HepG2 (cell line): ENCODE results near the gene RPL18. TPM values are rescaled to one million over a fixed set of nuclear protein-coding genes. Genes with fewer than 3 reads are reported as not detected.

Experiments
- ATAC-seq: fragments of 200-7000 bp; cut with Tn5 transposase; 3 replicates; pipeline ENCODE4 v1.9.1; 2020; ENCODE audit warnings: mild to moderate bottlenecking, moderate library complexity
- BruUV-seq: library from RNA; stranded (reverse); fragments of 400-500 nt; replicated peaks from 2 replicates; lab custom pipeline; 2021; lab: Mats Ljungman, UMichigan
- CTCF ChIA-PET: fragments of 300-600 bp; formaldehyde crosslinking; extraction: SDS; loops from one replicate; lab custom pipeline; 2021; ENCODE audit warnings: low total read pairs, inconsistent platforms, low intra/inter-chr PET ratio; lab: Yijun Ruan, JAX
- POLR2A ChIA-PET: fragments of 350-600 bp; sonication (Branson Sonifier 250); formaldehyde crosslinking; loops from one replicate; lab custom pipeline; 2020; ENCODE audit warnings: antibody characterized with exemption, inconsistent platforms; lab: Yijun Ruan, JAX
- DNase-seq: peaks from one replicate; pipeline ENCODE4 v3.0.0-alpha.2; 2015; ENCODE audit warnings: low spot score
- FAIRE-seq: peaks from 3 replicates; lab custom pipeline; 2011; peaks lifted over from hg19 to GRCh38; lab: Jason Lieb, UNC
- H2AFZ ChIP-seq: one replicate; pipeline ENCODE4 v1.6.1; 2011; ENCODE audit warnings: low read length, inconsistent platforms
- H3K27ac ChIP-seq: fragments of 300-600 bp; 3 replicates; pipeline ENCODE4 v1.8.0; 2011; ENCODE audit warnings: mixed run types, mild to moderate bottlenecking, mixed read lengths, low read length, inconsistent platforms; ENCODE audit not compliant: insufficient read depth; ENCODE audit errors: extremely low read length
- H3K27me3 ChIP-seq, 2 experiments: fragments of 200-600 bp in 1 of 2; 2 replicates in 1 of 2; 3 replicates in 1 of 2; pipeline versions ENCODE4 v1.6.0 to v1.8.0; 2011; ENCODE audit warnings: low read length in 2 of 2, mild to moderate bottlenecking in 2 of 2, moderate library complexity in 2 of 2, inconsistent platforms in 1 of 2; ENCODE audit not compliant: insufficient read depth in 2 of 2, control insufficient read depth in 1 of 2
- H3K36me3 ChIP-seq, 2 experiments: fragments of 200-600 bp in 1 of 2; replicated peaks in 1 of 2; 2 replicates in 1 of 2; 3 replicates in 1 of 2; pipeline versions ENCODE4 v1.5.1 to v1.8.0; 2011; ENCODE audit warnings: low read length in 2 of 2, inconsistent platforms in 1 of 2; ENCODE audit not compliant: insufficient read depth in 2 of 2, control insufficient read depth in 1 of 2
- H3K4me1 ChIP-seq: 2 replicates; pipeline ENCODE4 v1.5.1; 2012; ENCODE audit warnings: low read length, inconsistent platforms; ENCODE audit not compliant: insufficient read depth
- H3K4me2 ChIP-seq: 2 replicates; pipeline ENCODE4 v1.6.0; 2011; ENCODE audit warnings: low read depth, low read length, inconsistent platforms
- H3K4me3 ChIP-seq, 3 experiments: fragments of 200-600 bp in 1 of 3; sonication (generic), shearing (Covaris generic) in 1 of 3; replicated peaks in 1 of 3; 2 replicates each; pipeline ENCODE4 v1.5.1; 2011 to 2016; ENCODE audit warnings: low read length in 3 of 3, inconsistent platforms in 2 of 3, low read depth in 2 of 3, mild to moderate bottlenecking in 2 of 3, control low read depth in 1 of 3, mixed read lengths in 1 of 3; ENCODE audit not compliant: insufficient read depth in 1 of 3
- H3K79me2 ChIP-seq: one replicate; pipeline ENCODE4 v1.6.1; 2011; ENCODE audit warnings: low read length, inconsistent platforms; ENCODE audit not compliant: insufficient read depth
- H3K9ac ChIP-seq: 2 replicates; pipeline ENCODE4 v1.6.0; 2011; ENCODE audit warnings: mild to moderate bottlenecking, low read depth, low read length, inconsistent platforms; ENCODE audit not compliant: insufficient read depth
- H3K9me3 ChIP-seq: 2 replicates; pipeline ENCODE4 v1.5.1; 2012; ENCODE audit warnings: mild to moderate bottlenecking, low read length
- H4K20me1 ChIP-seq: 2 replicates; pipeline ENCODE4 v1.6.0; 2011; ENCODE audit warnings: inconsistent platforms, mild to moderate bottlenecking, low read length, moderate library complexity; ENCODE audit not compliant: insufficient read depth
- BORCS8-MEF2B ChIP-seq: sonication (generic); formaldehyde crosslinking; IDR thresholded peaks from 2 replicates; pipeline ENCODE4 v1.8.0; 2022; ENCODE audit warnings: mild to moderate bottlenecking, missing genetic modification reagents
- CEBPB ChIP-seq: IDR thresholded peaks from 2 replicates; pipeline ENCODE4 v1.6.1; 2011; ENCODE audit warnings: low read depth, low read length, improper control_type of control experiment, borderline replicate concordance
- CREB1 ChIP-seq, 2 experiments: fragments of 450-650 bp in 1 of 2; IDR thresholded peaks; 2 replicates each; pipeline ENCODE4 v1.6.1; 2016 to 2017; ENCODE audit warnings: control low read depth in 1 of 2, mild to moderate bottlenecking in 1 of 2, missing compliant biosample characterization in 1 of 2, missing genetic modification characterization in 1 of 2
- CREM ChIP-seq, 2 experiments: sonication (generic) in 1 of 2; formaldehyde crosslinking in 1 of 2; IDR thresholded peaks; 2 replicates each; pipeline versions ENCODE4 v1.4.0 to v1.6.1; 2016 to 2020; ENCODE audit warnings: antibody characterized with exemption in 1 of 2, mild to moderate bottlenecking in 1 of 2, missing genetic modification reagents in 1 of 2
- FOXK1 ChIP-seq: sonication (generic); formaldehyde crosslinking; IDR thresholded peaks from 2 replicates; pipeline ENCODE4 v1.4.0; 2020; ENCODE audit warnings: low read depth, missing genetic modification reagents, borderline replicate concordance
- GFI1 ChIP-seq: sonication (generic); formaldehyde crosslinking; IDR thresholded peaks from 2 replicates; pipeline ENCODE4 v1.5.0; 2020; ENCODE audit warnings: missing genetic modification reagents, mild to moderate bottlenecking, borderline replicate concordance
- HOXA3 ChIP-seq: sonication (generic); formaldehyde crosslinking; IDR thresholded peaks from 2 replicates; pipeline ENCODE4 v1.5.0; 2020; ENCODE audit warnings: missing genetic modification reagents
- RFX5 ChIP-seq: IDR thresholded peaks from 2 replicates; pipeline ENCODE4 v1.6.1; 2011; ENCODE audit warnings: low read depth, low read length, improper control_type of control experiment
- RFXANK ChIP-seq: IDR thresholded peaks from 2 replicates; pipeline ENCODE4 v1.6.1; 2016
- ZKSCAN8 ChIP-seq: IDR thresholded peaks from 2 replicates; pipeline ENCODE4 v1.6.1; 2016; ENCODE audit warnings: borderline replicate concordance, missing genetic modification reagents, missing compliant biosample characterization
- WGBS: methylation state at CpG from one replicate; pipeline ENCODE4 v1.1.6; 2017; ENCODE audit warnings: low lambda C conversion rate; 5-methylcytosine and 5-hydroxymethylcytosine counted together
- in situ Hi-C: cut with HindIII; loops from 2 replicates; pipeline ENCODE4 v1.10.0; 2017; ENCODE audit warnings: low pct_unique_long_range_greater_than_20kb; ENCODE audit not compliant: extremely low pct_ligation_motif_present
- intact Hi-C: fragments of 100-400 bp; cut with micrococcal nuclease; formaldehyde crosslinking; loops from one replicate; pipeline ENCODE4 v1.10.0; 2022; ENCODE audit not compliant: unreplicated experiment
- polyA plus RNA-seq, 8 experiments: library from polyadenylated mRNA; depleted of rRNA in 3 of 8; stranded (reverse) in 7 of 8; unstranded in 1 of 8; fragments of >200 nt; fragmentation: Illumina TruSeq in 4 of 8; extraction: Trizol in 4 of 8; gene quantifications; 2 replicates each; pipeline versions ENCODE4 v1.2.1 to v1.2.3, GENCODE V29; 2011 to 2016; ENCODE audit warnings: low read depth in 4 of 8, missing spikeins in 1 of 8, mixed read lengths in 1 of 8; ENCODE audit not compliant: insufficient read depth in 1 of 8
- total RNA-seq, 5 experiments: library from RNA; depleted of rRNA; stranded (reverse); fragments of >200 nt; fragmentation: Illumina TruSeq; extraction: Trizol; gene quantifications; 2 replicates each; pipeline ENCODE4 v1.2.3, GENCODE V29; 2016; ENCODE audit warnings: low read depth in 1 of 5
- TF ChIP-seq, protein P1 (sequence below): sonication (generic); formaldehyde crosslinking; IDR thresholded peaks from 2 replicates; pipeline ENCODE4 v1.4.0; 2020; ENCODE audit warnings: mild to moderate bottlenecking, missing genetic modification reagents
- TF ChIP-seq, protein P2 (sequence below): sonication (generic); formaldehyde crosslinking; IDR thresholded peaks from 2 replicates; pipeline ENCODE4 v1.4.0; 2020; ENCODE audit warnings: missing genetic modification reagents
- TF ChIP-seq, protein P3 (sequence below): sonication (generic); formaldehyde crosslinking; IDR thresholded peaks from 2 replicates; pipeline ENCODE4 v1.9.0; 2021; ENCODE audit warnings: missing genetic modification reagents, borderline replicate concordance
- TF ChIP-seq, protein P4 (sequence below): sonication (generic); formaldehyde crosslinking; IDR thresholded peaks from 2 replicates; pipeline ENCODE4 v1.4.0; 2020; ENCODE audit warnings: mild to moderate bottlenecking, missing genetic modification reagents

Gene RPL18
- total and polyA plus RNA-seq, 2 of the 13 experiments (the other 11 are each of a cell fraction or from before 2014, with no cell fraction given) = 1,485 to 1,639 TPM

DNA sequence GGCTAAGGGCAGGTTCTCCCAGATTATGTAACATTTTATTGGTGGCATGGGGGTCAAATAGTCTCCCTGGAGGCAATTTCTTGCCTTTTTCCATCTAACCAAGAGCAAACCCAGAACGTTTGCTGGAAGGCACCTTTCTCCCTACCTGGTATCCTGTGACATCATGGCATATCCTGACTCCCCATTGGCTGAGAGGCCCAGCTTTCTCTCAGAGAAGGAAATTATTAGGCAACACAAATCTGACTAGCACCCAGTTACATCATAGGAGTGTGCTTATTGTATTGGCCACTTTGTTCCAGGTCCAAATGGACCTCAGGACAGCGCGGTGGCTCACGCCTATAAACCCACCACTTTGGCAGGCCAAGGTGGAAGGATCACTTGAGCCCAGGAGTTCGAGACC is 40.8 kb upstream of the RPL18 start:
- no peaks in the 10 kb centered on the region for H3K79me2 ChIP-seq
- DNase-seq (no peak), FAIRE-seq (no peak), ATAC-seq (no peak)
- H3K4me1 ChIP-seq = no peaks in the 10 kb centered on the region
- H3K27ac ChIP-seq = no peak overlapping the region
- no peaks in the 10 kb centered on the region for H4K20me1 ChIP-seq
- 60% methylated on average over 5 of the region's 5 CpGs for WGBS
- peaks cover 1 to 3% of the 10 kb centered on the region in 2 experiments; a peak in 2 of 5 replicates for H3K27me3 ChIP-seq
- CTCF ChIA-PET = no interaction called here
- no peaks in the 10 kb centered on the region for H3K36me3 ChIP-seq
- H3K9ac ChIP-seq = no peak overlapping the region
- no peak overlapping the region for H3K4me3 ChIP-seq
- intact Hi-C loops (no loop called here), in situ Hi-C loops (no loop called here)
- H3K9me3 ChIP-seq = no peaks in the 10 kb centered on the region
- BruUV-seq = no TSS peak
- no peak overlapping the region for H3K4me2 ChIP-seq
- POLR2A ChIA-PET = no interaction called here
- H2AFZ ChIP-seq = no peak overlapping the region
- TF ChIP-seq, protein P1, sequence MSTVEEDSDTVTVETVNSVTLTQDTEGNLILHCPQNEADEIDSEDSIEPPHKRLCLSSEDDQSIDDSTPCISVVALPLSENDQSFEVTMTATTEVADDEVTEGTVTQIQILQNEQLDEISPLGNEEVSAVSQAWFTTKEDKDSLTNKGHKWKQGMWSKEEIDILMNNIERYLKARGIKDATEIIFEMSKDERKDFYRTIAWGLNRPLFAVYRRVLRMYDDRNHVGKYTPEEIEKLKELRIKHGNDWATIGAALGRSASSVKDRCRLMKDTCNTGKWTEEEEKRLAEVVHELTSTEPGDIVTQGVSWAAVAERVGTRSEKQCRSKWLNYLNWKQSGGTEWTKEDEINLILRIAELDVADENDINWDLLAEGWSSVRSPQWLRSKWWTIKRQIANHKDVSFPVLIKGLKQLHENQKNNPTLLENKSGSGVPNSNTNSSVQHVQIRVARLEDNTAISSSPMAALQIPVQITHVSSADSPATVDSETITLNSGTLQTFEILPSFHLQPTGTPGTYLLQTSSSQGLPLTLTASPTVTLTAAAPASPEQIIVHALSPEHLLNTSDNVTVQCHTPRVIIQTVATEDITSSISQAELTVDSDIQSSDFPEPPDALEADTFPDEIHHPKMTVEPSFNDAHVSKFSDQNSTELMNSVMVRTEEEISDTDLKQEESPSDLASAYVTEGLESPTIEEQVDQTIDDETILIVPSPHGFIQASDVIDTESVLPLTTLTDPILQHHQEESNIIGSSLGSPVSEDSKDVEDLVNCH (CRISPR knock-in tag) = no peak
- TF ChIP-seq, protein P2, sequence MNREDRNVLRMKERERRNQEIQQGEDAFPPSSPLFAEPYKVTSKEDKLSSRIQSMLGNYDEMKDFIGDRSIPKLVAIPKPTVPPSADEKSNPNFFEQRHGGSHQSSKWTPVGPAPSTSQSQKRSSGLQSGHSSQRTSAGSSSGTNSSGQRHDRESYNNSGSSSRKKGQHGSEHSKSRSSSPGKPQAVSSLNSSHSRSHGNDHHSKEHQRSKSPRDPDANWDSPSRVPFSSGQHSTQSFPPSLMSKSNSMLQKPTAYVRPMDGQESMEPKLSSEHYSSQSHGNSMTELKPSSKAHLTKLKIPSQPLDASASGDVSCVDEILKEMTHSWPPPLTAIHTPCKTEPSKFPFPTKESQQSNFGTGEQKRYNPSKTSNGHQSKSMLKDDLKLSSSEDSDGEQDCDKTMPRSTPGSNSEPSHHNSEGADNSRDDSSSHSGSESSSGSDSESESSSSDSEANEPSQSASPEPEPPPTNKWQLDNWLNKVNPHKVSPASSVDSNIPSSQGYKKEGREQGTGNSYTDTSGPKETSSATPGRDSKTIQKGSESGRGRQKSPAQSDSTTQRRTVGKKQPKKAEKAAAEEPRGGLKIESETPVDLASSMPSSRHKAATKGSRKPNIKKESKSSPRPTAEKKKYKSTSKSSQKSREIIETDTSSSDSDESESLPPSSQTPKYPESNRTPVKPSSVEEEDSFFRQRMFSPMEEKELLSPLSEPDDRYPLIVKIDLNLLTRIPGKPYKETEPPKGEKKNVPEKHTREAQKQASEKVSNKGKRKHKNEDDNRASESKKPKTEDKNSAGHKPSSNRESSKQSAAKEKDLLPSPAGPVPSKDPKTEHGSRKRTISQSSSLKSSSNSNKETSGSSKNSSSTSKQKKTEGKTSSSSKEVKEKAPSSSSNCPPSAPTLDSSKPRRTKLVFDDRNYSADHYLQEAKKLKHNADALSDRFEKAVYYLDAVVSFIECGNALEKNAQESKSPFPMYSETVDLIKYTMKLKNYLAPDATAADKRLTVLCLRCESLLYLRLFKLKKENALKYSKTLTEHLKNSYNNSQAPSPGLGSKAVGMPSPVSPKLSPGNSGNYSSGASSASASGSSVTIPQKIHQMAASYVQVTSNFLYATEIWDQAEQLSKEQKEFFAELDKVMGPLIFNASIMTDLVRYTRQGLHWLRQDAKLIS (CRISPR knock-in tag) = no peak
- TF ChIP-seq FOXK1 (no peak), CREM (IDR thresholded peaks at IDR 0.05) (no peak), CREM (CRISPR knock-in tag; IDR thresholded peaks at IDR 0.05) (no peak), GFI1 (no peak), RFX5 (peak; percentile 97), CREB1 (IDR thresholded peaks at IDR 0.05) (no peak), CREB1 (CRISPR knock-in tag; IDR thresholded peaks at IDR 0.05) (peak; percentile 65), CEBPB (peak; percentile 59; the same call in 1 of the 2 replicates), BORCS8-MEF2B (CRISPR knock-in tag) (no peak), HOXA3 (CRISPR knock-in tag) (no peak), RFXANK (CRISPR knock-in tag) (peak; percentile 92), ZKSCAN8 (CRISPR knock-in tag) (no peak)
- TF ChIP-seq, protein P3, sequence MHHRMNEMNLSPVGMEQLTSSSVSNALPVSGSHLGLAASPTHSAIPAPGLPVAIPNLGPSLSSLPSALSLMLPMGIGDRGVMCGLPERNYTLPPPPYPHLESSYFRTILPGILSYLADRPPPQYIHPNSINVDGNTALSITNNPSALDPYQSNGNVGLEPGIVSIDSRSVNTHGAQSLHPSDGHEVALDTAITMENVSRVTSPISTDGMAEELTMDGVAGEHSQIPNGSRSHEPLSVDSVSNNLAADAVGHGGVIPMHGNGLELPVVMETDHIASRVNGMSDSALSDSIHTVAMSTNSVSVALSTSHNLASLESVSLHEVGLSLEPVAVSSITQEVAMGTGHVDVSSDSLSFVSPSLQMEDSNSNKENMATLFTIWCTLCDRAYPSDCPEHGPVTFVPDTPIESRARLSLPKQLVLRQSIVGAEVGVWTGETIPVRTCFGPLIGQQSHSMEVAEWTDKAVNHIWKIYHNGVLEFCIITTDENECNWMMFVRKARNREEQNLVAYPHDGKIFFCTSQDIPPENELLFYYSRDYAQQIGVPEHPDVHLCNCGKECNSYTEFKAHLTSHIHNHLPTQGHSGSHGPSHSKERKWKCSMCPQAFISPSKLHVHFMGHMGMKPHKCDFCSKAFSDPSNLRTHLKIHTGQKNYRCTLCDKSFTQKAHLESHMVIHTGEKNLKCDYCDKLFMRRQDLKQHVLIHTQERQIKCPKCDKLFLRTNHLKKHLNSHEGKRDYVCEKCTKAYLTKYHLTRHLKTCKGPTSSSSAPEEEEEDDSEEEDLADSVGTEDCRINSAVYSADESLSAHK (CRISPR knock-in tag) = no peak
- TF ChIP-seq, protein P4, sequence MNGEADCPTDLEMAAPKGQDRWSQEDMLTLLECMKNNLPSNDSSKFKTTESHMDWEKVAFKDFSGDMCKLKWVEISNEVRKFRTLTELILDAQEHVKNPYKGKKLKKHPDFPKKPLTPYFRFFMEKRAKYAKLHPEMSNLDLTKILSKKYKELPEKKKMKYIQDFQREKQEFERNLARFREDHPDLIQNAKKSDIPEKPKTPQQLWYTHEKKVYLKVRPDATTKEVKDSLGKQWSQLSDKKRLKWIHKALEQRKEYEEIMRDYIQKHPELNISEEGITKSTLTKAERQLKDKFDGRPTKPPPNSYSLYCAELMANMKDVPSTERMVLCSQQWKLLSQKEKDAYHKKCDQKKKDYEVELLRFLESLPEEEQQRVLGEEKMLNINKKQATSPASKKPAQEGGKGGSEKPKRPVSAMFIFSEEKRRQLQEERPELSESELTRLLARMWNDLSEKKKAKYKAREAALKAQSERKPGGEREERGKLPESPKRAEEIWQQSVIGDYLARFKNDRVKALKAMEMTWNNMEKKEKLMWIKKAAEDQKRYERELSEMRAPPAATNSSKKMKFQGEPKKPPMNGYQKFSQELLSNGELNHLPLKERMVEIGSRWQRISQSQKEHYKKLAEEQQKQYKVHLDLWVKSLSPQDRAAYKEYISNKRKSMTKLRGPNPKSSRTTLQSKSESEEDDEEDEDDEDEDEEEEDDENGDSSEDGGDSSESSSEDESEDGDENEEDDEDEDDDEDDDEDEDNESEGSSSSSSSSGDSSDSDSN = no peak
